Endothelial cell of hepatic sinusoid (primary cell): Measurements from ENCODE around the gene SYNJ2.

ENCODE experiments used
- in situ Hi-C: cut with HindIII; loops from 2 replicates; pipeline ENCODE4 v1.10.0; 2017; ENCODE audit warnings: low sequenced_read_pairs

Gene SYNJ2

GRCh38 chr6:157995458-157995857, 13.8 kb downstream of the SYNJ2 start:
- in situ Hi-C loops: no loop called here

GRCh38 chr6:157996201-157996712, 14.6 kb downstream of the SYNJ2 start:
- in situ Hi-C loops: no loop called here

GRCh38 chr6:157996918-157997702, 15.4 kb downstream of the SYNJ2 start:
- in situ Hi-C loops: no loop called here

- in situ Hi-C loops: no loop called here
These were observed 16.4 kb downstream of the SYNJ2 start for GRCh38 chr6:157997893-157998608.

GRCh38 chr6:157998707-157999167, 17.1 kb downstream of the SYNJ2 start:
- in situ Hi-C loops: no loop called here

GRCh38 chr6:157999168-158000051, 17.7 kb downstream of the SYNJ2 start:
- in situ Hi-C loops: no loop called here

- in situ Hi-C loops: no loop called here
These were observed 19.1 kb downstream of the SYNJ2 start for GRCh38 chr6:158000530-158001307.

GRCh38 chr6:158002249-158002950, 20.7 kb downstream of the SYNJ2 start:
- in situ Hi-C loops: no loop called here

GRCh38 chr6:158002951-158003853, 21.5 kb downstream of the SYNJ2 start:
- in situ Hi-C loops: no loop called here

GRCh38 chr6:158003910-158004700, 22.4 kb downstream of the SYNJ2 start:
- in situ Hi-C loops: no loop called here

GRCh38 chr6:158004701-158005095, 23.0 kb downstream of the SYNJ2 start:
- in situ Hi-C loops: no loop called here

GRCh38 chr6:158005626-158006180, 24.0 kb downstream of the SYNJ2 start:
- in situ Hi-C loops: no loop called here

GRCh38 chr6:158006331-158006730, 24.7 kb downstream of the SYNJ2 start:
- in situ Hi-C loops: no loop called here

- in situ Hi-C loops: no loop called here
These were observed 25.3 kb downstream of the SYNJ2 start for GRCh38 chr6:158006821-158007570.

- in situ Hi-C loops: no loop called here
These were observed 27.1 kb downstream of the SYNJ2 start for GRCh38 chr6:158008864-158009113.

- in situ Hi-C loops: no loop called here
These were observed 27.6 kb downstream of the SYNJ2 start for GRCh38 chr6:158009114-158009891.
